Hepatocyte (in vitro differentiated cells): Measurements from ENCODE around the gene SORCS3. TPM values are rescaled to one million over a fixed set of nuclear protein-coding genes. Genes with fewer than 3 reads are reported as not detected.
A peak's percentile ranks its signal among the peaks of the same experiment; 100 is the strongest.

Source experiments
- DNase-seq: peaks from one replicate; pipeline ENCODE4 v3.0.0-alpha.2; 2016; ENCODE audit warnings: low spot score
- H2AFZ ChIP-seq: fragments of 200-600 bp; sonication (generic); 2 replicates; pipeline ENCODE4 v1.6.0; 2016; ENCODE audit warnings: antibody characterized with exemption, mild to moderate bottlenecking
- H3K27ac ChIP-seq: fragments of 200-600 bp; sonication (generic); 2 replicates; pipeline ENCODE4 v1.5.1; 2016; ENCODE audit warnings: mild to moderate bottlenecking
- H3K27me3 ChIP-seq: fragments of 200-600 bp; sonication (generic); 2 replicates; pipeline ENCODE4 v1.6.1; 2016
- H3K36me3 ChIP-seq: fragments of 200-600 bp; sonication (generic); replicated peaks from 2 replicates; pipeline ENCODE4 v1.5.1; 2016; ENCODE audit warnings: low read depth; ENCODE audit not compliant: insufficient read depth
- H3K4me1 ChIP-seq: fragments of 200-600 bp; sonication (generic); 2 replicates; pipeline ENCODE4 v1.5.1; 2016; ENCODE audit warnings: mild to moderate bottlenecking, moderate library complexity; ENCODE audit not compliant: insufficient read depth
- H3K4me2 ChIP-seq: fragments of 200-600 bp; sonication (generic); 2 replicates; pipeline ENCODE4 v1.6.0; 2016
- H3K4me3 ChIP-seq: fragments of 200-600 bp; sonication (generic); 2 replicates; pipeline ENCODE4 v1.5.1; 2016; ENCODE audit warnings: mild to moderate bottlenecking
- H3K79me2 ChIP-seq: fragments of 200-600 bp; sonication (generic); 2 replicates; pipeline ENCODE4 v1.6.0; 2017; ENCODE audit warnings: mild to moderate bottlenecking
- H3K9me2 ChIP-seq: fragments of 200-600 bp; sonication (generic); replicated peaks from 2 replicates; pipeline ENCODE4 v1.6.0; 2017; ENCODE audit warnings: mild to moderate bottlenecking; ENCODE audit not compliant: insufficient read depth
- H3K9me3 ChIP-seq: fragments of 200-600 bp; sonication (generic); 2 replicates; pipeline ENCODE4 v1.5.1; 2016; ENCODE audit warnings: low read depth, mild to moderate bottlenecking
- H4K20me1 ChIP-seq: fragments of 200-600 bp; sonication (generic); 2 replicates; pipeline ENCODE4 v1.6.0; 2016; ENCODE audit warnings: mild to moderate bottlenecking; ENCODE audit not compliant: insufficient read depth, poor library complexity, severe bottlenecking
- CTCF ChIP-seq: fragments of 200-600 bp; sonication (generic); IDR thresholded peaks from 2 replicates; pipeline ENCODE4 v1.5.1; 2016; ENCODE audit warnings: antibody characterized with exemption, mild to moderate bottlenecking; ENCODE audit not compliant: poor library complexity
- EZH2 ChIP-seq: fragments of 200-600 bp; sonication (generic); IDR thresholded peaks from 2 replicates; pipeline ENCODE4 v1.6.1; 2016; ENCODE audit warnings: antibody characterized with exemption, mild to moderate bottlenecking, borderline replicate concordance
- EZH2phosphoT487 ChIP-seq: fragments of 200-600 bp; sonication (generic); IDR thresholded peaks from one replicate; pipeline ENCODE4 v1.6.1; 2018; ENCODE audit warnings: antibody characterized with exemption, mild to moderate bottlenecking, low read depth, moderate library complexity; ENCODE audit not compliant: unreplicated experiment, severe bottlenecking
- WGBS: methylation state at CpG from one replicate; pipeline ENCODE4 v1.1.6; 2016; ENCODE audit warnings: low lambda C conversion rate; ENCODE audit errors: missing lambda C conversion rate; 5-methylcytosine and 5-hydroxymethylcytosine counted together
- polyA plus RNA-seq: library from polyadenylated mRNA; unstranded; fragments of >200 nt; fragmentation: Nextera tagmentation; extraction: Ambion mirVana; gene quantifications from 2 replicates; pipeline ENCODE4 v1.2.1, GENCODE V29; 2016
- total RNA-seq: library from RNA; depleted of rRNA; stranded (reverse); fragments of >200 nt; gene quantifications from 2 replicates; pipeline ENCODE4 v1.2.3, GENCODE V29; 2014

The SORCS3 gene
- total and polyA plus RNA-seq, 2 experiments from 2014 or later: 0.59 to 0.80 TPM

- Histone ChIP-seq H3K9me3 (no peaks in the 10 kb centered on the region), H3K36me3 (no peaks in the 10 kb centered on the region), H4K20me1 (no peaks in the 10 kb centered on the region), H3K4me2 (peak overlapping the region; percentile 92), H3K27me3 (peaks cover 90% of the 10 kb centered on the region), H3K79me2 (no peaks in the 10 kb centered on the region), H3K27ac (no peak overlapping the region), H3K9me2 (no peaks in the 10 kb centered on the region), H2AFZ (peak overlapping the region; percentile 60), H3K4me3 (peak overlapping the region; percentile 20), H3K4me1 (peaks cover 17% of the 10 kb centered on the region)
- no peak for DNase-seq
- 2% methylated on average over 37 of the region's 40 CpGs for WGBS
- peak; percentile 66 for TF ChIP-seq EZH2phosphoT487
- no peak for TF ChIP-seq CTCF
- TF ChIP-seq EZH2: peak; percentile 25
These were observed 1.3 kb upstream of the SORCS3 start for GRCh38 chr10:104639590-104640338.

GRCh38 chr10:104640339-104641186 is 527 bp upstream of the SORCS3 start:
- Histone ChIP-seq H3K4me2 (peak overlapping the region; percentile 92), H3K9me2 (no peaks in the 10 kb centered on the region), H4K20me1 (no peaks in the 10 kb centered on the region), H3K9me3 (no peaks in the 10 kb centered on the region), H2AFZ (peak overlapping the region; percentile 60), H3K27me3 (peaks cover 90% of the 10 kb centered on the region), H3K4me3 (peak overlapping the region; percentile 20), H3K79me2 (no peaks in the 10 kb centered on the region), H3K36me3 (no peaks in the 10 kb centered on the region), H3K4me1 (peaks cover 17% of the 10 kb centered on the region), H3K27ac (no peak overlapping the region)
- TF ChIP-seq EZH2: peak; percentile 90
- no peak for TF ChIP-seq CTCF
- TF ChIP-seq EZH2phosphoT487: peak; percentile 92
- 1% methylated on average over 20 of the region's 82 CpGs for WGBS
- DNase-seq: peak; percentile 49

- peak overlapping the region; percentile 92 for H3K4me2 ChIP-seq
- WGBS: 2% methylated on average over 33 of the region's 47 CpGs
These were observed 1.0 kb downstream of the SORCS3 start for GRCh38 chr10:104641937-104642657.

More at GRCh38 chr10:104641937-104642657, 1.0 kb downstream of the SORCS3 start:
- no peak for DNase-seq
- Histone ChIP-seq H4K20me1 (no peaks in the 10 kb centered on the region), H2AFZ (peak overlapping the region; percentile 6), H3K36me3 (no peaks in the 10 kb centered on the region), H3K27me3 (peaks cover 91% of the 10 kb centered on the region), H3K79me2 (no peaks in the 10 kb centered on the region), H3K4me3 (peak overlapping the region; percentile 10), H3K9me3 (no peaks in the 10 kb centered on the region), H3K4me1 (peaks cover 17% of the 10 kb centered on the region), H3K9me2 (no peaks in the 10 kb centered on the region), H3K27ac (no peak overlapping the region)
- TF ChIP-seq EZH2 (no peak), CTCF (no peak), EZH2phosphoT487 (no peak)
